SK-N-SH treated with all-trans-retinoic acid at 6 μM for 48 hours (cell line): ENCODE data around the gene C22orf31.

Source experiments
- ARNTL ChIP-seq: fragments of 450-650 bp; formaldehyde crosslinking; IDR thresholded peaks from 2 replicates; pipeline ENCODE4 v1.5.0; 2020; ENCODE audit warnings: low read depth, mild to moderate bottlenecking, moderate library complexity, borderline replicate concordance
- OSR1 ChIP-seq: fragments of 250-450 bp; sonication (Bioruptor Pico); IDR thresholded peaks from 2 replicates; pipeline ENCODE4 v1.8.0; 2022; ENCODE audit warnings: moderate library complexity, mild to moderate bottlenecking, inconsistent platforms
- PPARA ChIP-seq: fragments of 250-450 bp; sonication (Bioruptor Pico); IDR thresholded peaks from 2 replicates; pipeline ENCODE4 v1.5.0; 2020; ENCODE audit warnings: mild to moderate bottlenecking, borderline replicate concordance
- RARB ChIP-seq: fragments of 250-450 bp; sonication (Bioruptor Pico); IDR thresholded peaks from 2 replicates; pipeline ENCODE4 v1.8.0; 2021; ENCODE audit warnings: mild to moderate bottlenecking, moderate library complexity
- TOX ChIP-seq: fragments of 250-450 bp; sonication (Bioruptor Pico); IDR thresholded peaks from 2 replicates; pipeline ENCODE4 v1.8.0; 2021; ENCODE audit warnings: mild to moderate bottlenecking, moderate library complexity, borderline replicate concordance
- ZNF565 ChIP-seq: fragments of 450-650 bp; formaldehyde crosslinking; conservative IDR thresholded peaks from 2 replicates; pipeline ENCODE4 v1.5.0; 2020; ENCODE audit warnings: low read depth, mild to moderate bottlenecking, moderate library complexity
- TF ChIP-seq, protein P1 (sequence below): fragments of 250-450 bp; sonication (Bioruptor Pico); IDR thresholded peaks from 2 replicates; pipeline ENCODE4 v1.5.1; 2020; ENCODE audit warnings: low read depth, mild to moderate bottlenecking, moderate library complexity
- TF ChIP-seq, protein P2 (sequence below): fragments of 250-450 bp; sonication (Bioruptor Pico); IDR thresholded peaks from 2 replicates; pipeline ENCODE4 v1.8.0; 2021; ENCODE audit warnings: low read depth, mild to moderate bottlenecking, moderate library complexity, borderline replicate concordance

DNA sequence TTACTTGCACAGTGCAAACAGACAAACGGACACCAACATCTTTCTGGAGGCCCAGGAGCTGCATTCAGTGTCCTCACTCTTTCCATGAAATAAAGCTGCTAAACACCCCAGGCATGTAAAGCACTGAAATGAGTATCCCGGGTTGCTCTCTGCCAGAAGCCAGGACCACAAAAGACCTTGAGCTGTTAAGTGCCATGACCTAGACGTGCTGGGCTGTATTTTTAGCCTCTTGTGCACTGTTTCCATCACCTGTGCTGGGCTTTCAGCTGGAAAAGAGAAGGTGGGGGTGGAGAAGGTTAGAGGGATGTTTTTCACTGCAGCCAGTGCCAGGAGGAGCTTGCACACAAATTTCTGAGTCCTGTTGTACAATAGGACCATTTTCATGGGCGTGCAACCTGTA, 7.8 kb upstream of the C22orf31 start:
- no peak for TF ChIP-seq RARB
- no peak for TF ChIP-seq OSR1 (CRISPR knock-in tag)
- TF ChIP-seq, protein P1, sequence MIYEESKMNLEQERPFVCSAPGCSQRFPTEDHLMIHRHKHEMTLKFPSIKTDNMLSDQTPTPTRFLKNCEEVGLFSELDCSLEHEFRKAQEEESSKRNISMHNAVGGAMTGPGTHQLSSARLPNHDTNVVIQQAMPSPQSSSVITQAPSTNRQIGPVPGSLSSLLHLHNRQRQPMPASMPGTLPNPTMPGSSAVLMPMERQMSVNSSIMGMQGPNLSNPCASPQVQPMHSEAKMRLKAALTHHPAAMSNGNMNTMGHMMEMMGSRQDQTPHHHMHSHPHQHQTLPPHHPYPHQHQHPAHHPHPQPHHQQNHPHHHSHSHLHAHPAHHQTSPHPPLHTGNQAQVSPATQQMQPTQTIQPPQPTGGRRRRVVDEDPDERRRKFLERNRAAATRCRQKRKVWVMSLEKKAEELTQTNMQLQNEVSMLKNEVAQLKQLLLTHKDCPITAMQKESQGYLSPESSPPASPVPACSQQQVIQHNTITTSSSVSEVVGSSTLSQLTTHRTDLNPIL (CRISPR knock-in tag), result no peak
- no peak for TF ChIP-seq PPARA (CRISPR knock-in tag)
- TF ChIP-seq TOX (CRISPR knock-in tag), result no peak
- TF ChIP-seq ARNTL, result no peak
- TF ChIP-seq ZNF565, result no peak
- TF ChIP-seq, protein P2, sequence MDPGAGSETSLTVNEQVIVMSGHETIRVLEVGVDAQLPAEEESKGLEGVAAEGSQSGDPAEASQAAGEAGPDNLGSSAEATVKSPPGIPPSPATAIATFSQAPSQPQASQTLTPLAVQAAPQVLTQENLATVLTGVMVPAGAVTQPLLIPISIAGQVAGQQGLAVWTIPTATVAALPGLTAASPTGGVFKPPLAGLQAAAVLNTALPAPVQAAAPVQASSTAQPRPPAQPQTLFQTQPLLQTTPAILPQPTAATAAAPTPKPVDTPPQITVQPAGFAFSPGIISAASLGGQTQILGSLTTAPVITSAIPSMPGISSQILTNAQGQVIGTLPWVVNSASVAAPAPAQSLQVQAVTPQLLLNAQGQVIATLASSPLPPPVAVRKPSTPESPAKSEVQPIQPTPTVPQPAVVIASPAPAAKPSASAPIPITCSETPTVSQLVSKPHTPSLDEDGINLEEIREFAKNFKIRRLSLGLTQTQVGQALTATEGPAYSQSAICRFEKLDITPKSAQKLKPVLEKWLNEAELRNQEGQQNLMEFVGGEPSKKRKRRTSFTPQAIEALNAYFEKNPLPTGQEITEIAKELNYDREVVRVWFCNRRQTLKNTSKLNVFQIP (CRISPR knock-in tag), result no peak
